Peyer's patch (tissue), 4 donors: ENCODE data around the gene ZNF568.

Source experiments
- POLR2A ChIP-seq, 2 donors: fragments of 450-650 bp; IDR thresholded peaks; one replicate each; pipeline ENCODE4 v1.5.1; 2017; ENCODE audit warnings: antibody characterized with exemption in 2 of 2, mild to moderate bottlenecking in 2 of 2, moderate library complexity in 2 of 2
- TF ChIP-seq, protein P1 (sequence below), 6 experiments: fragments of 450-650 bp in 4 of 6; fragments of 200-600 bp in 2 of 6; sonication (generic) in 1 of 6; IDR thresholded peaks; one replicate each; pipeline ENCODE4 v1.5.1; 2017 to 2019; ENCODE audit warnings: antibody characterized with exemption in 6 of 6, mild to moderate bottlenecking in 3 of 6, moderate library complexity in 1 of 6

DNA sequence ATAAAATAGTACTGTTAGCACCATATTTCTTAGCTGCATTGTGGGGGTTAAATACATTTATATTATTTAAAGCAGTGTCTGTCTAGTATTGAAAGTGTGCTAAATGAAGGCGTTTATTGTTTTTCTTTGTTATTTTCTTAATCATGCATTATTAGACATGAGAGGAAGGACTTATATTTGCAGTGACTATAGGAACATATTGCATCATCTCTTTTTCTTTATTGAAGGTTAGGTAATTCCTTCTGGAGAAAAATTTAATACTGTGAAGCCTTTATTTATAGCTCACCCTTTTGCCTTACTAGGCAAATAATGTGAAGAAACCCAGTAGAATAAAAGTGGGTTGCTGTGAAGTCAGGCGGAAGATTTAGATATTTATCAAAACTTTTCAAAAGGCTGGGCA is 83.2 kb downstream of the ZNF568 start:
- TF ChIP-seq, protein P1, sequence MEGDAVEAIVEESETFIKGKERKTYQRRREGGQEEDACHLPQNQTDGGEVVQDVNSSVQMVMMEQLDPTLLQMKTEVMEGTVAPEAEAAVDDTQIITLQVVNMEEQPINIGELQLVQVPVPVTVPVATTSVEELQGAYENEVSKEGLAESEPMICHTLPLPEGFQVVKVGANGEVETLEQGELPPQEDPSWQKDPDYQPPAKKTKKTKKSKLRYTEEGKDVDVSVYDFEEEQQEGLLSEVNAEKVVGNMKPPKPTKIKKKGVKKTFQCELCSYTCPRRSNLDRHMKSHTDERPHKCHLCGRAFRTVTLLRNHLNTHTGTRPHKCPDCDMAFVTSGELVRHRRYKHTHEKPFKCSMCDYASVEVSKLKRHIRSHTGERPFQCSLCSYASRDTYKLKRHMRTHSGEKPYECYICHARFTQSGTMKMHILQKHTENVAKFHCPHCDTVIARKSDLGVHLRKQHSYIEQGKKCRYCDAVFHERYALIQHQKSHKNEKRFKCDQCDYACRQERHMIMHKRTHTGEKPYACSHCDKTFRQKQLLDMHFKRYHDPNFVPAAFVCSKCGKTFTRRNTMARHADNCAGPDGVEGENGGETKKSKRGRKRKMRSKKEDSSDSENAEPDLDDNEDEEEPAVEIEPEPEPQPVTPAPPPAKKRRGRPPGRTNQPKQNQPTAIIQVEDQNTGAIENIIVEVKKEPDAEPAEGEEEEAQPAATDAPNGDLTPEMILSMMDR (IDR thresholded peaks at IDR 0.05), result no peak
- TF ChIP-seq POLR2A (IDR thresholded peaks at IDR 0.05), result no peak
